Kidney (tissue), 14 donors: ENCODE measurements around the gene AKR1C8. TPM values are rescaled to one million over a fixed set of nuclear protein-coding genes. Genes with fewer than 3 reads are reported as not detected.
"Not testable (repeated sequence)": the region's sequence is repeated elsewhere in the genome, so short reads cannot be mapped to it uniquely, and the experiment has no call there.

Experiments used
- DNase-seq, 5 donors: peaks; one replicate each; pipeline ENCODE4 v3.0.0-alpha.2; 2013 to 2020
- FAIRE-seq: peaks from 2 replicates; lab custom pipeline; 2012; peaks lifted over from hg19 to GRCh38; lab: Jason Lieb, UNC
- H3K27ac ChIP-seq, 2 donors: one replicate each; pipeline ENCODE4 v1.7.0; 2013; ENCODE audit warnings: low read depth in 2 of 2, low read length in 2 of 2, inconsistent platforms in 1 of 2
- H3K27me3 ChIP-seq: one replicate; pipeline ENCODE4 v1.7.1; 2013; ENCODE audit warnings: low read length, inconsistent platforms; ENCODE audit not compliant: control insufficient read depth, insufficient read depth
- H3K36me3 ChIP-seq, 3 donors: one replicate each; pipeline versions ENCODE4 v1.7.0 to v1.7.1; 2013; ENCODE audit warnings: low read length in 3 of 3, control low read depth in 1 of 3, inconsistent platforms in 1 of 3; ENCODE audit not compliant: insufficient read depth in 3 of 3, control insufficient read depth in 2 of 3
- H3K4me1 ChIP-seq, 3 donors: one replicate each; pipeline versions ENCODE4 v1.7.0 to v1.7.1; 2013; ENCODE audit warnings: low read length in 3 of 3, inconsistent platforms in 1 of 3, low read depth in 1 of 3; ENCODE audit not compliant: control insufficient read depth in 2 of 3, insufficient read depth in 2 of 3
- H3K4me3 ChIP-seq, 3 donors: one replicate each; pipeline versions ENCODE4 v1.7.0 to v1.8.1; 2013; ENCODE audit warnings: low read length in 3 of 3, control low read depth in 1 of 3, inconsistent platforms in 1 of 3
- H3K9ac ChIP-seq, 3 donors: one replicate each; pipeline versions ENCODE4 v1.7.0 to v1.7.1; 2013; ENCODE audit warnings: low read length in 3 of 3, control low read depth in 1 of 3, inconsistent platforms in 1 of 3
- H3K9me3 ChIP-seq, 3 donors: one replicate each; pipeline versions ENCODE4 v1.7.0 to v1.7.1; 2013; ENCODE audit warnings: low read length in 3 of 3, control low read depth in 1 of 3, inconsistent platforms in 1 of 3; ENCODE audit not compliant: control insufficient read depth in 2 of 3, insufficient read depth in 1 of 3
- intact Hi-C: fragments of 100-400 bp; cut with DNase I; formaldehyde crosslinking; loops from one replicate; pipeline ENCODE4 v1.11.1; 2022
- polyA plus RNA-seq: library from polyadenylated mRNA; stranded (reverse); fragments of 350-450 nt; fragmentation: Illumina TruSeq; extraction: RNeasy Lipid Tissue Mini Kit (QIAGEN cat#74804); gene quantifications from one replicate; pipeline ENCODE4 v1.2.3, GENCODE V29; 2014; ENCODE audit warnings: low read depth, low replicate concordance; ENCODE audit not compliant: insufficient read depth
- total RNA-seq: library from RNA; stranded (reverse); fragmentation: NEBNext Ultra II Directional; extraction: Animal tissue kit (Norgen Biotek cat#: 25700); gene quantifications from one replicate; pipeline ENCODE4 v1.2.1, GENCODE V29; 2021
- TF ChIP-seq, protein P1 (sequence below): IDR thresholded peaks from 3 replicates; pipeline ENCODE4 v1.5.1; 2012; ENCODE audit warnings: mild to moderate bottlenecking, moderate library complexity, borderline replicate concordance; ENCODE audit not compliant: insufficient read depth; ENCODE audit errors: extremely low read depth
- donor health status: control.
- donor health status: control.
- donor health status: control.
- donor health status: control.
- donor health status: control.
- donor health status: DM: yes; HTN: yes; CAD: no.
- donor health status: Normal renal cell carcinoma (clear cell type).

AKR1C8 gene
- total and polyA plus RNA-seq, 2 donors from 2014 or later, result 0.66 TPM; not detected in 1

DNA sequence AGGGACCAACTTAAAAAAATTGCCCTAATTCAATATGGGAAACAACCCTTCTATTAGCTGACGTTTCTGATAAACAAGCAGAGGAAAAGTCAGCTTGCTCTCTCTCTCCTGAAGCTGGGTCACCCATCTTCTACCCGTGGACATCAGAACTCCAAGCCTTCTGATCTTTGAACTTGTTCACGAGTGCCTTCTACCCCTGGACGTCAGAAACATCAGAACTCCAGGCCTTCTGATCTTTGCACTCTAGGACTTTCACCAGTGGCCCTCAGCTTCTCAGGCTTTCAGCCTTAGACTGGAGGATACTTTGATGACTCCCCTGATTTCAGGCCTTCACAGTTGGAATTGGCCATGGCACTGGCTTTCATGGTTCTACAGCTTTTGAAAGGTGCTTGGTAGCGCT is 41.8 kb downstream of the AKR1C8 start:
- FAIRE-seq (no peak), DNase-seq (no peak)
- Histone ChIP-seq H3K36me3 (no peaks in the 10 kb centered on the region), H3K9me3 (no peaks in the 10 kb centered on the region), H3K4me3 (no peak overlapping the region), H3K9ac (no peak overlapping the region), H3K27ac (no peak overlapping the region), H3K4me1 (peaks cover 0 to 12% (median 0%) of the 10 kb centered on the region in 3 donors), H3K27me3 (no peaks in the 10 kb centered on the region)
- intact Hi-C loops, result no loop called here
- TF ChIP-seq, protein P1, sequence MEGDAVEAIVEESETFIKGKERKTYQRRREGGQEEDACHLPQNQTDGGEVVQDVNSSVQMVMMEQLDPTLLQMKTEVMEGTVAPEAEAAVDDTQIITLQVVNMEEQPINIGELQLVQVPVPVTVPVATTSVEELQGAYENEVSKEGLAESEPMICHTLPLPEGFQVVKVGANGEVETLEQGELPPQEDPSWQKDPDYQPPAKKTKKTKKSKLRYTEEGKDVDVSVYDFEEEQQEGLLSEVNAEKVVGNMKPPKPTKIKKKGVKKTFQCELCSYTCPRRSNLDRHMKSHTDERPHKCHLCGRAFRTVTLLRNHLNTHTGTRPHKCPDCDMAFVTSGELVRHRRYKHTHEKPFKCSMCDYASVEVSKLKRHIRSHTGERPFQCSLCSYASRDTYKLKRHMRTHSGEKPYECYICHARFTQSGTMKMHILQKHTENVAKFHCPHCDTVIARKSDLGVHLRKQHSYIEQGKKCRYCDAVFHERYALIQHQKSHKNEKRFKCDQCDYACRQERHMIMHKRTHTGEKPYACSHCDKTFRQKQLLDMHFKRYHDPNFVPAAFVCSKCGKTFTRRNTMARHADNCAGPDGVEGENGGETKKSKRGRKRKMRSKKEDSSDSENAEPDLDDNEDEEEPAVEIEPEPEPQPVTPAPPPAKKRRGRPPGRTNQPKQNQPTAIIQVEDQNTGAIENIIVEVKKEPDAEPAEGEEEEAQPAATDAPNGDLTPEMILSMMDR, result no peak

DNA sequence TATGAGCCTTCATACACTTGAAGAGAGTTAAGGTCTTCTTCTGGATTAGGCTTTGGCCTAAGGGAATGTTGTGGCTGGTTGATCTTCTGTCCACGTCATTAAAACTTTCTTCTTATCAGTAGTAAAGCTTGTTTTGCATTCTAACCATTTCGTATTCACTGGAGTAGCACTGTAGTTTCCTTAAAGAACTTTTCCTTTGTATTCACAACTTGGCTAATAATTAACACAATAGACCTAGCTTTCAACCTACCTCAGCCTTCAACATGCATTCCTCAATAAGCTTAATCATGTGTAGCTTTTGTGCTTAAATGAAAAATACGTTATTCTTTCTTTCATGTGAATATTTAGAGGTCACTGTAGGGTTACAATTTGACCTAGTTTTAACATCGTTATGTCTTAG is 42.8 kb downstream of the AKR1C8 start:
- Histone ChIP-seq H3K4me1 (peaks cover 0 to 4% (median 0%) of the 10 kb centered on the region in 3 donors), H3K36me3 (no peaks in the 10 kb centered on the region), H3K27me3 (no peaks in the 10 kb centered on the region), H3K9ac (no peak overlapping the region), H3K27ac (no peak overlapping the region), H3K9me3 (no peaks in the 10 kb centered on the region), H3K4me3 (no peak overlapping the region)
- intact Hi-C loops, result no loop called here
- DNase-seq (peak in 2 of 5 donors; percentile 46 to 68), FAIRE-seq (no peak)
- TF ChIP-seq, protein P1, result no peak

GRCh38 chr10:5137699-5138098 is 47.3 kb downstream of the AKR1C8 start:
- DNase-seq, H3K4me1 ChIP-seq, H3K36me3 ChIP-seq, H3K27me3 ChIP-seq, FAIRE-seq, H3K9ac ChIP-seq, H3K4me3 ChIP-seq, H3K27ac ChIP-seq, intact Hi-C loops: not testable (repeated sequence)
- peaks cover 0 to 10% (median 0%) of the 10 kb centered on the region in 3 donors for H3K9me3 ChIP-seq

DNA sequence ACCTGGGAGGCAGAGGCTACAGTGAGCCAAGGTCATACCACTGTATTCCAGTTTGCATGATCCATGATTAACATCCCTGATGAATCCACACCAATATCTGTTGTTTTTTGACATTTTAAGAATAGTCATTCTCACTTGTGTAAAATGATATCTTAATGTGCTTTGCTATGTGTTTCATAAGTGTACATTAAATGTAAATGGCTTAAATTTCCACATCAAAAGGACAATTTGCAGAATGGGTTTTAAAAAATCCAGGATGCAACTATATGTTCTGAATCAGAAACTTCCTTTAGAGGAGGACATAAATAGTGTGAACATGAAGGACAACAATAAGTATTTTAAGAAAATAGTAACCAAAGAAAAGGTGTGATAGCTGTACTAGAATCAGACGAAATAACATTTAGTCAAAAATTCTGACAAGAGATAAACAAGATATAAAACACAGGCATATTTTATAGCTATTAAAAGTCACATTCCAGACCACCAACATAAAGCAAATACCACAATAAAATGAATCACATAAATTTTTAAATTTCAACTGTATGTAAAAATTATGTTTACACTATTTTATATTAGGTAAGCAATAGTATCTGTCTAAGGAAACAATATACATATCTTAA is 48.4 kb downstream of the AKR1C8 start:
- Histone ChIP-seq H3K9me3 (peaks cover 0 to 10% (median 0%) of the 10 kb centered on the region in 3 donors), H3K27ac (no peak overlapping the region), H3K27me3 (no peaks in the 10 kb centered on the region), H3K4me1 (no peaks in the 10 kb centered on the region), H3K36me3 (no peaks in the 10 kb centered on the region), H3K4me3 (no peak overlapping the region), H3K9ac (no peak overlapping the region)
- TF ChIP-seq, protein P1, result no peak
- FAIRE-seq (no peak), DNase-seq (no peak)
- intact Hi-C loops, result no loop called here
